Measurements from ENCODE around the gene CRIP3. TPM values are rescaled to one million over a fixed set of nuclear protein-coding genes. Genes with fewer than 3 reads are reported as not detected.

Gene CRIP3
- total RNA-seq, 1 donor from 2014 or later: 0.62 TPM

DNA sequence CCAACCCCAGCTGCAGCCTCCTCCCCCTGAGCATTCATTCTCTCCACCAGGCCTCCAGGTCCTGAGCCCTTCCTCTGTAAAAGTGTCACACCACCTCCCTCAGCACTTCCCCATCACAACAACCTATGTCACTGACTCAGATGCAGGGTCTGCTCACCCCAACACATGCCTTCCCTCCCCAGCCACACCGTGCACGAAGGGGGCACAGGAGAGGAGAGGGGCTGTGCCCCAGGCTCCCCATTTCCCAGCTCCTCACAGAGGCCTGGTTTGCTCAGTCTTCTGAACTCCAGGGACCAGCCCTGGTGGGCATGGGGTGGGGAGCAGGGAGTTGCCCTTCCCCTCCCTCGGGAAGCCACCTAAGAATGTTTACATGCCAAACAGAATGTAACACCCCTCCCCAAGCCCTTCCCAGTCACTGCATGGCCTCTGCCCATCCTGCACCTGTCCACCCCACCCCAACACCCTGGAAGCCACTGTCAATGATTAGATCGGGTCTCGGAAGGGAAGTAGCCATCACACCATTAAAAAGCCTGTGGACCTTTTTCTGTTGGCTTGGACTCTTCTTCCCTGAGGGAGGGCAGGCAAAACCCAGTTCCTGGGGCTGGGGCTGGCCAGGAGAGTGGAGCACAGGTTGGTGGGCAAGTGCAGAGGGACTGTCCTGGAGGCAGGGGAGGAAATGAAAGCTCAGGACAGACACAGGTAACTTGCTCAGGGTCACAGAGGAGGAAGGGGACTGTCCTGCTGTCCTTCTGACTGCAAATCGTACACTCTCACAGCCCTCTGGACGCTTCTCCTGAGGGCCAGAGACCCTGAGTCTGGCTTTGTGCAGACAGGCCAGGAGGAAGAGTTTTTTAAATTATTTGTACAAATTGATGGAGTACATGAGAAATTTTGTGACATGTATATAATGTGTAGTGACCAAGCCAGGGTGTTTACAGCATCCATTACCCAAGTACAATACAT, 20.6 kb downstream of the CRIP3 start:
- no peak for DNase-seq

DNA sequence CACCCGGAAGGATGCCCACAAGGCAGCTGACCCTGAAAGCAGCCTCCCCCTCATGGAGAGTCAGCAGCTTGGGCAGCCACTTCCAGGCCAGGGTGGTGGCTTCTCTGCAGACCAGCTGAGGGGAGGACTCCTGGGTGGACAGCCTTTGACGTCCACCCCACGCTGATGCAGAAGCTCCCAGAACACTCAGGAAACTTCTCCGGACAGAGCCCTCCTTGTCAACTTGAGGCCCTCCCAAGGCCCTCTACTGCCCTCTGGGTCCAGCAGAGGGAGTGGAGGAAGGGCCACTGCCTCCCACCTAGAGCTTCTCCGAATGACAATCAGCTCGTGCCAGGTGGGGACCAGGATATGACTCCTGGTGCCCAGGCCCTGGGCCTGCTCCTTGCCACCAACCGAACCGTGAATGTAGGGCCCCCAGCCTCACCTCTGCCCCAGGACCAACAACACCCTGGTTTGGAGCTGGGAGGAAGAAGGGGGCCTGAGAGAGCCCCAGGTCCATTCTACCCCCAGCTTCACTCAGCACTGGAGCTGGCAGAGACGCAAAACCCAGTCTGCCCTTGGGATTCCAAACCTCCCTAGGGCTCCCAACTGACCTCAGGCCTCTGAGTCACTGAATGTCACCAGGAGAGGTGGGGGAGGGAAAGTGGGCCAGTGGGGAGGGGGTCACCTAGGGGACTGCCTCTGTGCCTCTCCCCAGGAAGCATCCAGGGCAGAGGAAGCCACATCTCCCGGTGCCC, 21.5 kb downstream of the CRIP3 start:
- DNase-seq: no peak

GRCh38 chr6:43286456-43286979, 22.1 kb downstream of the CRIP3 start:
- DNase-seq: no peak

DNA sequence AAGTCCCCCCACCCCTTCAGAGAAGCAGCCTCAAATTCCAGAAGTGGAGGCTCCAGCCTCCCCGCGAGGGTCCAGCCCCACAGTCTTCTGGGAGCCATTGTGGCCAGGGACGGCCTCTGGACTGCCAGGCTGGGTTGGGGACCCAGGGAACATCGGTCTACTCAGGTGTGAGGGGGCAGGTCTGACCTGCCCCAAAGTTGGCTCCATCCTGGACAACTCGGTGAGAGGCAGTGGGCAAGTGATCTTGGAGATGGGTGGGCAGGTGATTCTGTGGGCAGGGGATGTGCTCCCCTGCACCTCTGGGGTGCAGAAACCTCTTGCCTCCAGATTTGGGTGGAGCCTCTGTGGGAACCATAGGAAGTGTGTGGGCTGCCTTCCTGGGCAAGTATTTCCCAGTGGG, 22.8 kb downstream of the CRIP3 start:
- no peak for DNase-seq

DNA sequence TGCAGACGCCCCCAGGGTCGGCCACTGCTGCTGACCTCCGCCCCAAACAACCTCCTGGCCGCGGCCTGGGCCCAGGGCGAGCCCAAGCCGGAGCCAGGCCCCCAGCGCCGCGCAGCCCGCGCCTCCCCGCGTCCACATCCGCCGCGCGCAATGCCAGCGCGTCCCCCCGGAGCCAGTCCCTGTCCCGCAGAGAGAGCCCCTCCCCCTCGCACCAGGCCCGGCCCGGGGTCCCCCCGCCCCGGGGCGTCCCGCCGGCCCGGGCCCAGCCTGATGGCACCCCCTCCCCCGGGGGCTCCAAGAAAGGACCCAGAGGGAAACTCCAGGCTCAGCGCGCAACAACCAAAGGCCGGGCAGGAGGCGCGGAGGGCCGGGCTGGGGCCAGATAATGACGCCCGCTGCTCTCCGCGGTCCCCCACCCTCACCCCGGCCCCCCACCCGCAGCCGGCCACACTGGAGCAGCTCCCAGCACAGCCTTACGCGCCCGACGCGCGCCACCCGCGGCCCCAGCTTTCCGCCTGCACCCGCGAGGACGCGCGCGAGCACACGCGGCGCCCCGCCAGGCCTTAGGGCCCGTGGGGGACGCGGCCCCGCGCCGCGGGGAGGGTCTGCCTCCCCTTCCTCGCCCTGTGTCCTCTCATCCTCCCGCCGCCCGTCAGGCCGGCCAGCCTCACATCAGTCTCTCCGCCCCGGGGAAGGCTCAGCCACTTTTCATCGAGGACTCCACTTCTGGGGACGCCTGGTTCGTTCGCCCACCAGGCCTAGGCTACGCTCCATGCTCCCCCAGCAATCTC, 23.4 kb downstream of the CRIP3 start:
- no peak for DNase-seq

DNA sequence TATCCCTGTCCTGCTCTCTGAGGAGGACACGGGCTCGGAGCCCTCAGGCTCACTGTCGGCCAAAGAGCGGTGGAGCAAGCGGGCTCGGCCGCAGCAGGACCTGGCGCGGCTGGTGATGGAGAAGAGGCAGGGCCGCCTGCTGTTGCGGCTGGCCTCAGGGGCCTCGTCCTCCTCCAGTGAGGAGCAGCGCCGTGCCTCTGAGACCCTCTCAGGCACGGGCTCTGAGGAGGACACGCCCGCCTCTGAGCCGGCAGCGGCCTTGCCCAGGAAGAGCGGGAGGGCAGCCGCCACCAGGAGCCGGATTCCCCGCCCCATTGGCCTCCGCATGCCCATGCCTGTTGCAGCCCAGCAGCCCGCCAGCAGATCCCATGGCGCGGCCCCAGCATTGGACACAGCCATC, 24.7 kb downstream of the CRIP3 start:
- no peak for DNase-seq

DNA sequence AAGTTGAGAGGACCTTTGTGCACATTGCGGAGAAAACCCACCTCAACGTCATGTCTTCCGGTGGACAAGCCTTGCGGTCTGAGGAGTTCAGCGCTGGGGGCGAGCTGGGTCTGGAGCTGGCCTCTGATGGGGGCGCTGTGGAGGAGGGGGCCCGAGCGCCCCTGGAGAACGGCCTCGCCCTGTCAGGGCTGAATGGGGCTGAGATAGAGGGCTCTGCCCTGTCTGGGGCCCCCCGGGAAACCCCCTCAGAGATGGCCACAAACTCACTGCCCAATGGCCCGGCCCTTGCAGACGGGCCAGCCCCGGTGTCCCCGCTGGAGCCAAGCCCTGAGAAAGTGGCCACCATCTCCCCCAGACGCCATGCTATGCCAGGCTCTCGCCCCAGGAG, 25.1 kb downstream of the CRIP3 start:
- DNase-seq: no peak

GRCh38 chr6:43282636-43283513, 25.8 kb downstream of the CRIP3 start:
- no peak for DNase-seq

- no peak for DNase-seq
Measured at GRCh38 chr6:43282060-43282459, 26.6 kb downstream of the CRIP3 start.

GRCh38 chr6:43280234-43280633, 28.4 kb downstream of the CRIP3 start:
- DNase-seq: no peak

DNA sequence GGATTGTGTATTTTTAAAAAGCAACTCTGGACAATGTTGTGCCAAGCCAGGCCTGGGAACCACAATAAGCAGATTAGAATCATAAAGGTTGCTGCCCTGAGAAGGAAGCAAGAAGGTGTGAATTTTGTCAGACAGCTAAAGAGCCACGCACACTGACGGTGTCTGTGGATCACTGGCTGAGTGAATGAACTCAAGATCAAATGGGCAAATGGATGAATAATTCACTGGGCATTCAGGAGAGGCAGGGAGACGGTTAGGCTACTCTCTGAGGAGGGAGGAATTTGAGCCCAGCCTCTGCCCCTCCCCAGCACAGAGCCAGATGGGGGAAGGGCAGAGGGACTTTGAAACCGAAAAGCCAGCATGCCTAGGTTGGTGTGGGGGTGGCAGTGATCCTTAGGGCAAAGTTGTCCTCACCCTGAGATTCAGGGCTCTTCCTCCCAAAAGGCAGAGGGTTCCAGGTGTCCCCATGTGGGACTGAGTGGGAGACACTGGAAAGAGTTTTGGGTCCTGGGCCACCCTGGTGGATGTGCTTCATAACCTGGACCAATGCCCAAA, 30.0 kb downstream of the CRIP3 start:
- no peak for DNase-seq

DNA sequence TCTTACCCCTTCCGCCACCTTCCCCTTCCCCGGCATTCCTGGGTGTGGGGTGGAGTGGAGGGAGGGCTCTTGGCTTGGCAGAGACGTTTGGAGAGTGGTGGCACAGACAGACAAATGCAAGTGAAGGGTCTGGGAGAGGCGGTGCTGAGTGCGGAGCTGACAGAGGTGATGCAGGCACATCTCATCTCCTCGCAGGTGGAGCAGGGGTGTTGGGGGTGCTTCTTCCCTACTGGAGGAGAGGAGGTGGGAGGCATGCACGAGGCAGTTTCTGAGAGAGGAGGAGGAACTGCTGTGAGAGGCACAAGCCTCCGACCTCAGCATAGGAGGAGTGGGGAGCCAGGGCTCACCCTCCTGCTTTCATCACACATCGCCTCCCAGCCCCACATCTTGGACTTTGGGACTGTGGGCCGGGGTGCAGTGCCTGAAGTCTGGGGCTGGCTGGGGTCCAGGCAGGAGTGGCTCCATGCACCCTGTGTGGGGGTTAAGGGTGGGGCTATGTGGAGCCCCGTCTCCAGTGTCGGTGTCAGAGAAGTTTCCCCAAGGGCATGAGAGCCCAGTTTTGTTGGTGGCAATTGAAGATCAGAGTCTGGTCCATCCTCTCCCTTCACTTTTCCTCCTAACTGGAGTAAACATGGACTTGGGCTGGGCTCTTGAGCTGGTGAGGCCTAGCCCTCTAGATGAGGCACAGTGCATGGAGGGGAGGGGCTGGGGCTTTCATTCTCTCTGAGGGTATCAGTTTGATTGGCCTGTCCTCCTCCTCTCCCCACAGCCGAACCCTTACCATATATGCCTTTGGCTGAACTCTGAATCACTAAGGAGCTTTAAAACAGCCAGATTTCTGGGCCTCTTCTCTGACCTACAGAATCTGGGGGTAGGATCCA, 30.7 kb downstream of the CRIP3 start:
- no peak for DNase-seq

GRCh38 chr6:43277306-43277642, 31.4 kb downstream of the CRIP3 start:
- no peak for DNase-seq

GRCh38 chr6:43276577-43277305, 31.9 kb downstream of the CRIP3 start:
- no peak for DNase-seq

GRCh38 chr6:43275801-43276576, 32.6 kb downstream of the CRIP3 start:
- DNase-seq: no peak

- DNase-seq: no peak
Measured at GRCh38 chr6:43274916-43275597, 33.6 kb downstream of the CRIP3 start.

GRCh38 chr6:43274127-43274915, 34.3 kb downstream of the CRIP3 start:
- no peak for DNase-seq
